Breast epithelium (tissue), 4 donors: Measurements from ENCODE around the gene LYZL2. TPM values are rescaled to one million over a fixed set of nuclear protein-coding genes. Genes with fewer than 3 reads are reported as not detected.
"Not testable (repeated sequence)": the region's sequence is repeated elsewhere in the genome, so short reads cannot be mapped to it uniquely, and the experiment has no call there.

ENCODE experiments used
- DNase-seq, 2 donors: peaks; one replicate each; pipeline ENCODE4 v3.0.0-alpha.2; 2019; ENCODE audit warnings: low spot score in 2 of 2
- H3K27ac ChIP-seq, 2 donors: fragments of 200-600 bp; sonication (generic) in 1 of 2; one replicate each; pipeline ENCODE4 v1.5.1; 2016 to 2019; ENCODE audit warnings: mild to moderate bottlenecking in 1 of 2
- H3K27me3 ChIP-seq, 2 donors: fragments of 200-600 bp; sonication (generic) in 1 of 2; one replicate each; pipeline versions ENCODE4 v1.5.1 to v1.6.0; 2017 to 2019; ENCODE audit warnings: control low read depth in 1 of 2, mild to moderate bottlenecking in 1 of 2
- H3K36me3 ChIP-seq: fragments of 200-600 bp; one replicate; pipeline ENCODE4 v1.5.1; 2019
- H3K4me1 ChIP-seq, 2 donors: fragments of 200-600 bp; sonication (generic); one replicate each; pipeline ENCODE4 v1.5.1; 2016 to 2019; ENCODE audit warnings: control low read depth in 1 of 2
- H3K4me3 ChIP-seq, 3 donors: fragments of 200-600 bp; sonication (generic); 1 replicate in 2 of 3; 2 replicates in 1 of 3; pipeline ENCODE4 v1.5.1; 2016 to 2019; ENCODE audit warnings: mild to moderate bottlenecking in 3 of 3, moderate library complexity in 2 of 3
- H3K9me3 ChIP-seq, 2 donors: fragments of 200-600 bp; sonication (generic) in 1 of 2; one replicate each; pipeline ENCODE4 v1.5.1; 2016 to 2019; ENCODE audit warnings: control low read depth in 1 of 2
- POLR2A ChIP-seq: fragments of 450-650 bp; IDR thresholded peaks from one replicate; pipeline ENCODE4 v1.6.1; 2016; ENCODE audit warnings: antibody characterized with exemption, mild to moderate bottlenecking, moderate library complexity
- POLR2AphosphoS5 ChIP-seq, 3 donors: sonication (generic); formaldehyde crosslinking; IDR thresholded peaks; one replicate each; pipeline ENCODE4 v1.6.1; 2017; ENCODE audit warnings: antibody characterized with exemption in 3 of 3
- intact Hi-C: fragments of 100-400 bp; cut with DNase I; formaldehyde crosslinking; loops from one replicate; pipeline ENCODE4 v1.15.1; 2023; ENCODE audit warnings: low total_unique reads
- total RNA-seq, 3 donors: library from RNA; depleted of rRNA; stranded (reverse); fragments of >200 nt; gene quantifications; one replicate each; pipeline ENCODE4 v1.1.0, GENCODE V29; 2016
- TF ChIP-seq, protein P1 (sequence below), 3 donors: fragments of 450-650 bp; IDR thresholded peaks; one replicate each; pipeline ENCODE4 v1.5.1; 2016 to 2017; ENCODE audit warnings: antibody characterized with exemption in 3 of 3, mild to moderate bottlenecking in 3 of 3, moderate library complexity in 3 of 3

The LYZL2 gene
- total RNA-seq, 3 donors from 2014 or later, result not detected

GRCh38 chr10:30596013-30596412 is 33.5 kb downstream of the LYZL2 start:
- Histone ChIP-seq H3K27ac (no peak overlapping the region), H3K36me3 (no peaks in the 10 kb centered on the region), H3K9me3 (no peaks in the 10 kb centered on the region), H3K4me1 (no peaks in the 10 kb centered on the region), H3K4me3 (no peak overlapping the region), H3K27me3 (no peaks in the 10 kb centered on the region)
- TF ChIP-seq POLR2A (no peak), POLR2AphosphoS5 (IDR thresholded peaks at IDR 0.05) (no peak)
- TF ChIP-seq, protein P1, sequence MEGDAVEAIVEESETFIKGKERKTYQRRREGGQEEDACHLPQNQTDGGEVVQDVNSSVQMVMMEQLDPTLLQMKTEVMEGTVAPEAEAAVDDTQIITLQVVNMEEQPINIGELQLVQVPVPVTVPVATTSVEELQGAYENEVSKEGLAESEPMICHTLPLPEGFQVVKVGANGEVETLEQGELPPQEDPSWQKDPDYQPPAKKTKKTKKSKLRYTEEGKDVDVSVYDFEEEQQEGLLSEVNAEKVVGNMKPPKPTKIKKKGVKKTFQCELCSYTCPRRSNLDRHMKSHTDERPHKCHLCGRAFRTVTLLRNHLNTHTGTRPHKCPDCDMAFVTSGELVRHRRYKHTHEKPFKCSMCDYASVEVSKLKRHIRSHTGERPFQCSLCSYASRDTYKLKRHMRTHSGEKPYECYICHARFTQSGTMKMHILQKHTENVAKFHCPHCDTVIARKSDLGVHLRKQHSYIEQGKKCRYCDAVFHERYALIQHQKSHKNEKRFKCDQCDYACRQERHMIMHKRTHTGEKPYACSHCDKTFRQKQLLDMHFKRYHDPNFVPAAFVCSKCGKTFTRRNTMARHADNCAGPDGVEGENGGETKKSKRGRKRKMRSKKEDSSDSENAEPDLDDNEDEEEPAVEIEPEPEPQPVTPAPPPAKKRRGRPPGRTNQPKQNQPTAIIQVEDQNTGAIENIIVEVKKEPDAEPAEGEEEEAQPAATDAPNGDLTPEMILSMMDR (IDR thresholded peaks at IDR 0.05), result no peak
- DNase-seq, result no peak
- intact Hi-C loops, result no loop called here

DNA sequence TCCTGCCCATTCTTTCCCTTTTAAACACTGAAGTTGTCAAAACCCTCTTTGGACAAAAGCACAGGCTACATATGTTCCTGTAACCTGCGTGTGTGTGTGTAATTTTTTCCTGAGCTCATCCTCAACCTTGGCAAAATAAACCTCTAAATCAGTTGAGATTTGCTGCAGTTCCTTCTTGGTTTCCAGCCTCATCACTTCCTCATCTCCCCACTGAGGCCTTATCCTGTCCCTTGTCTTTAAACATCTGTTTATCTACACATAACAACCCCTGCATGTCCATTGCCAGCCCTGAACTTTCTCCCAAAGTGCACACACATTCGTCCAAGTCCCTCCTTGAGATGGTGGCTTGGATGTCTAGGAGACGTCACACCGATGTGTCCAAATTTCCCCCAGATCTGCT is 35.5 kb downstream of the LYZL2 start:
- no peak overlapping the region for H3K4me3 ChIP-seq
- no peaks in the 10 kb centered on the region for H3K9me3 ChIP-seq
- no peak for DNase-seq
- H3K36me3 ChIP-seq, result no peaks in the 10 kb centered on the region
- no peak overlapping the region for H3K27ac ChIP-seq
- H3K4me1 ChIP-seq, result no peaks in the 10 kb centered on the region
- H3K27me3 ChIP-seq, result no peaks in the 10 kb centered on the region
- TF ChIP-seq POLR2AphosphoS5 (IDR thresholded peaks at IDR 0.05) (no peak), POLR2A (no peak)
- TF ChIP-seq, protein P1 (IDR thresholded peaks at IDR 0.05), result no peak
- intact Hi-C loops, result no loop called here

DNA sequence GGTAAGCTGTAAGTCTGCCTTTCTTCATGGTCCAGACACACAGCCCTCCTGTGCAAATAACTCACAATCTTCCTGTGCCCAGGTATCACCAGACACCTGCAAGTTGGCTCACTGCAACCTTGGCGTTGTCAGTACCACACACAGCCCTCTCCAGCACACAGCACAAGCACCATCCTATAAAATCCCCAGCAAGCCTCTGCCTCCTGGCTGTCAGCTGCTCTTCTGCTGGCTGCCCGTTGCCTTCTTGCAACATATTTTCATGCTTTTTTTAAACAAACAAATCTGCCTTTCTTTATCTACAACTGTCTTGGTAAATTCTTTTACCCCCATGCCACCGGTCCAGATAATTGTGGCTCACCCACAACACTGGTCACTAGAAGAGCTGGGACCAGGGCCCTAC is 36.8 kb downstream of the LYZL2 start:
- intact Hi-C loops, DNase-seq: not testable (repeated sequence)

GRCh38 chr10:30591249-30591670 is 38.3 kb downstream of the LYZL2 start:
- Histone ChIP-seq H3K27ac (no peak overlapping the region), H3K4me3 (no peak overlapping the region), H3K27me3 (no peaks in the 10 kb centered on the region), H3K4me1 (peaks cover 0 to 4% of the 10 kb centered on the region in 2 donors), H3K9me3 (no peaks in the 10 kb centered on the region), H3K36me3 (no peaks in the 10 kb centered on the region)
- TF ChIP-seq, protein P1 (IDR thresholded peaks at IDR 0.05), result peak; percentile 65 to 85 (median 82)
- TF ChIP-seq POLR2A (no peak), POLR2AphosphoS5 (IDR thresholded peaks at IDR 0.05) (no peak)
- no peak for DNase-seq
- intact Hi-C loops, result no loop called here

More for the DNA sequence above, 36.8 kb downstream of the LYZL2 start:
- not testable (repeated sequence) for H3K9me3 ChIP-seq, H3K4me1 ChIP-seq, H3K36me3 ChIP-seq, H3K4me3 ChIP-seq, H3K27ac ChIP-seq, H3K27me3 ChIP-seq

DNA sequence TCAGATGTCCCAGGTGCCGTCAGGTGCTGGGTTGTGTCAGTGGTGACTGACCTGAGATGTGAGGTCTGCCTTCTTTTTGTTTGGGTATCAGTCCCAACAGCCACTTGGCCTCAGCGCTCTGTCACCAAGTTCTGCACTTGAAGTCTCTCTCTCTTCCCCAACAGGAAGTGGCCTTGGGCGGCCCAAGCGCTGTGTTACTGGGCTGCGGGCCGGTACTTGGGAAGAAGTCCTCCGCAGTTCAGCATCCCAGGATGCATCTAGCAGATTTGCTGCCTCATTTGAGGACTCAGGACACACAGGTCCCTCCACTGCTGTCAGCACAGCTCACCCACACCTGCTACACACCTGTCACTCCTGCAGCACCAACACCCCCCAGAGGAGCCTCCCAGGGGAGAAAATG is 40.1 kb downstream of the LYZL2 start:
- peaks cover under 1 to 4% of the 10 kb centered on the region in 2 donors for H3K4me1 ChIP-seq
- no peak overlapping the region for H3K27ac ChIP-seq
- TF ChIP-seq, protein P1 (IDR thresholded peaks at IDR 0.05), result no peak
- TF ChIP-seq POLR2AphosphoS5 (IDR thresholded peaks at IDR 0.05) (no peak), POLR2A (no peak)
- intact Hi-C loops, result loop anchor here (10.0 kb wide), 1 partner anchor 55 kb away; no protein-coding TSS in a partner anchor
- no peaks in the 10 kb centered on the region for H3K27me3 ChIP-seq
- DNase-seq, result no peak
- H3K36me3 ChIP-seq, result no peaks in the 10 kb centered on the region
- H3K9me3 ChIP-seq, result no peaks in the 10 kb centered on the region
- no peak overlapping the region for H3K4me3 ChIP-seq

DNA sequence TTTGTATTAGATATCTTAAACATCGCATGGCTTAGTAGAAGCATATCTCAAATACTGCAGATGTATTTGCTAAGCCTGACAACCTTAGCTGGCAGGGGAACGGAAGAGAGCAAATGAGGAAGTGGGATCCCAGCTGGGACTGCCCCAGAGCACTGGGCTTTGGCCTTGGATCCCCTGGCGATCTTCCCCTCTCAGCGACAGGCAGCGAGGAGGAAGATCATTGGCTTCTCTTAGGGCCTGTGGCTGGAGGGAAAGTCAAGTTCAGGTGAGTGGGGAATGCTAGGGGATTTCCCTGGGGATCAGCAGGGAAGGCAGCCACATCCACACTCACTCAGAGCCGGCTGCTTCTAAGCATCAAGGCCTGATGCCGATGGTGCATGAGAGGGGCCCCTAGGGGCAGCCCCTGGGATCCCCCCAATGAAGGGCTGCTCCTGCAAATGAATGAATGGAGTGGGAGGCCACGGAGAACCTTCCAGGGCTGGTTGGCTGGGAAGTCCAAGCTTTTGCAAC is 42.0 kb downstream of the LYZL2 start:
- no peaks in the 10 kb centered on the region for H3K36me3 ChIP-seq
- H3K9me3 ChIP-seq, result no peaks in the 10 kb centered on the region
- DNase-seq, result peak in 1 of 2 donors; percentile 42
- peak overlapping the region in 1 of 3 donors; percentile 14 for H3K4me3 ChIP-seq
- intact Hi-C loops, result loop anchor here (10.0 kb wide), 1 partner anchor 53 kb away; no protein-coding TSS in a partner anchor
- no peaks in the 10 kb centered on the region for H3K27me3 ChIP-seq
- H3K27ac ChIP-seq, result peak overlapping the region; percentile 29 to 61
- TF ChIP-seq, protein P1 (IDR thresholded peaks at IDR 0.05), result no peak
- TF ChIP-seq POLR2A (no peak), POLR2AphosphoS5 (IDR thresholded peaks at IDR 0.05) (no peak)
- peaks cover 6 to 8% of the 10 kb centered on the region in 2 donors for H3K4me1 ChIP-seq
